COLO668 (cell line): Measurements from ENCODE around the gene G6PC3.
A peak's percentile ranks its signal among the peaks of the same experiment; 100 is the strongest.
"Not testable (repeated sequence)": the region's sequence is repeated elsewhere in the genome, so short reads cannot be mapped to it uniquely, and the experiment has no call there.

ENCODE experiments used
- DNase-seq: peaks from one replicate; lab custom pipeline; 2025; ENCODE audit not compliant: unreplicated experiment; lab: John Stamatoyannopoulos, UW

Gene G6PC3

GRCh38 chr17:44070455-44071197, at the start of gene G6PC3:
G6PC3 (plus strand) TSS chr17:44070735; CDS start chr17:44070966, 231 bp downstream.
- peak; percentile 92 for DNase-seq

- not testable (repeated sequence) for DNase-seq
Observed at GRCh38 chr17:44021227-44021626, 49.3 kb upstream of the G6PC3 start.

- DNase-seq = no peak
Observed at GRCh38 chr17:44022246-44022645, 48.3 kb upstream of the G6PC3 start.

GRCh38 chr17:44023545-44024270, 46.8 kb upstream of the G6PC3 start:
- DNase-seq = no peak

- DNase-seq = peak; percentile 52
Observed at GRCh38 chr17:44024271-44024663, 46.3 kb upstream of the G6PC3 start.

GRCh38 chr17:44024853-44025252, 45.7 kb upstream of the G6PC3 start:
- DNase-seq = no peak

- no peak for DNase-seq
Observed at GRCh38 chr17:44029736-44030135, 40.8 kb upstream of the G6PC3 start.

- DNase-seq = no peak
Observed at GRCh38 chr17:44030482-44030881, 40.1 kb upstream of the G6PC3 start.

- no peak for DNase-seq
Observed at GRCh38 chr17:44033861-44034408, 36.6 kb upstream of the G6PC3 start.

GRCh38 chr17:44034688-44035087, 35.8 kb upstream of the G6PC3 start:
- not testable (repeated sequence) for DNase-seq

- no peak for DNase-seq
Observed at GRCh38 chr17:44037471-44037870, 33.1 kb upstream of the G6PC3 start.

GRCh38 chr17:44038604-44039011, 31.9 kb upstream of the G6PC3 start:
- no peak for DNase-seq

GRCh38 chr17:44039829-44040635, 30.5 kb upstream of the G6PC3 start:
- DNase-seq = no peak

- DNase-seq = no peak
Observed at GRCh38 chr17:44043272-44043696, 27.3 kb upstream of the G6PC3 start.

- DNase-seq = no peak
Observed at GRCh38 chr17:44044071-44044470, 26.5 kb upstream of the G6PC3 start.

GRCh38 chr17:44045486-44045885, 25.0 kb upstream of the G6PC3 start:
- no peak for DNase-seq

- DNase-seq = not testable (repeated sequence)
Observed at GRCh38 chr17:44046893-44047292, 23.6 kb upstream of the G6PC3 start.

GRCh38 chr17:44049294-44050060, 21.1 kb upstream of the G6PC3 start:
- DNase-seq = no peak

- DNase-seq = no peak
Observed at GRCh38 chr17:44053125-44053872, 17.2 kb upstream of the G6PC3 start.
